GM21529 (cell line): ENCODE data around the gene KLHDC7A.

ENCODE experiments used
- ATAC-seq: cut with Tn5 transposase; IDR thresholded peaks from one replicate; pipeline ENCODE4 v1.9.1; 2021; ENCODE audit not compliant: unreplicated experiment

Gene KLHDC7A

DNA sequence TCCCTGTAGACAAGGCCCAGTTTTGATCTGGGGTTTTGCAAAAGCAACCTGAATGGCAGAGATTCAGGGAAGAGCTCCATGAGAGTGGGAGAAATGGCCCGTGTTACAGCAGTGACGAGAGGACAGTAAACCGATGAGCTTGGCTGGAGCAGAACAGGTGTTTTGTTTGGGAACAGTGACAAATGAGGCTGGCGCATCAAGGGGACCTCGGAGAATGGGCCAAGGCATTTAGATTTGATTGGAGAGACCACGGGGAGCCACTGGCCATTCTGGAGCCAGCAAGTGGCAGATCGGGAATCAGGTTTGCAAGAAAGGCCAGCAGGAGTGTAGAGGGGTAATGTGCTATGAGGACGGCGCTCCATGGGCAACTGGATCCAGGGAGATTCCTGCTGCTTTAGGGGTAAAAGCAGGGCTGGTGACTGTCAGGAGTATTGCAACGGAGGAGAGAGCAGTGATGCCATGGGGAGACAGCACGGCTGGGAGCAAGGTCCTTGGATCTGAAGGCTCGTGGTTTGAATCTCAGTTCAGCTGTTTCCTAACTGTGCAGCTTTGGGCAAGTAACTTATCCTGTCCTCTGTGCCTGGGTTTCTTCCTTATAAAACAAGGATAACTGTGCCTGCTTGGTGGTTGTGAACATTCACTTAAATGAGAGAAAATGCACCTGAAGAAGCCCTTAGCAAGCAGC lies 9.9 kb upstream of the KLHDC7A start:
- no peak for ATAC-seq

DNA sequence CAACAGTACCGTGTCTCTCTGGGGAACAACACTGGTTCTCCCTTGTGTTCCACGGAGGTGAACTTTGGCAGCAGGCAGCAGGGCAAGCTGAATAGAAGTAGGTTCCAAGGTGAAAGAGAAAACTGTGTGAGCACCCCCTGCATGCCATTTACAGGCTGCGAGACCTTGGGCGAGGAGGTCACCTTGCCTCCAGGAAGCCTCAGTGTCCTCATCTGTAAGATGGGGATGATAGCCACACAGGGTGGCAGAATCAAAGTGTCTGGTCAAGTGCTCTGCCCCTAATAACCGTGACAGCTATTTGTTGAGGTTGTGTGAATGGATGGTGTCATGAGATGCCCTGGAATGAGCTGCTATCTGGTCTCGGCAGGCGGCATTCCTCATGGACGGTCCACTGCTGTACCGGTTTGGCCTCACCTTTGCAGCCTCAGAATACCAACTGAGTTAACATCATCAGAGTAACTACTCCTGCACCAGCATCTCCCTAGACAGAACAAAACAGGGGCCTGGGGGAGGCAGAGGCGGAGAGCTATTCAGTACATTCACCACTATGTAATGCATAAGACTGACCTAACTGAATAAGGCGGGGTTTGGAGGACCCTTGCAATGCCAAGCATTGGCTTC lies 7.4 kb upstream of the KLHDC7A start:
- ATAC-seq: no peak

DNA sequence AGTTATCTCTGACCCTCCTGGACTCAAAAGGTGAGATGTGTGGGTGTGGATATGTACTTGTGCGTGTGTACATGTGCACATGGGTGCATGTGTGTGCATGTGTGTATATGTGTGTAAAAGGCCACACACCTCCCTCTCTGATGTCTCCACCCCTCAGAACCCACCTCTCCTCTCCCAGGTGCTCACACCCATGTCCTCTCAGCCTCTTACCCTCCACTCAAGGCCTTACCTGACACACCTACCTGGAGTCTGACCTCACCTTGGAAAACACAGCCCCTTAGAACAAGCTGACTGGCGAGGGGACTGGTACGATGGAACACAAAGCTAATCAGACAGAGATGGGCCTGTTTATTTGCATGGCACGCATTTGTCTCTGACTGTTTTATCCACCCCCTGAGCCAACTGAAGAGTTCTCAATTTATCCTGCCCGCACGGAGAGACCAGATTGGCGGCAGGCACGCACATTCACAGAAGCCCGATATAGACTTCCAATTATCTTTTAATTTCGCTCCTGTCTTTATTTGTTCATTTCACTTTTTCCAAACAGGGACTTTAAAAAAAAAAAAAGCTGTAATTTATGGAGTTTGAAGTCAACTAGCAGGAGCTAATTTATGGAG lies 6.1 kb upstream of the KLHDC7A start:
- no peak for ATAC-seq

DNA sequence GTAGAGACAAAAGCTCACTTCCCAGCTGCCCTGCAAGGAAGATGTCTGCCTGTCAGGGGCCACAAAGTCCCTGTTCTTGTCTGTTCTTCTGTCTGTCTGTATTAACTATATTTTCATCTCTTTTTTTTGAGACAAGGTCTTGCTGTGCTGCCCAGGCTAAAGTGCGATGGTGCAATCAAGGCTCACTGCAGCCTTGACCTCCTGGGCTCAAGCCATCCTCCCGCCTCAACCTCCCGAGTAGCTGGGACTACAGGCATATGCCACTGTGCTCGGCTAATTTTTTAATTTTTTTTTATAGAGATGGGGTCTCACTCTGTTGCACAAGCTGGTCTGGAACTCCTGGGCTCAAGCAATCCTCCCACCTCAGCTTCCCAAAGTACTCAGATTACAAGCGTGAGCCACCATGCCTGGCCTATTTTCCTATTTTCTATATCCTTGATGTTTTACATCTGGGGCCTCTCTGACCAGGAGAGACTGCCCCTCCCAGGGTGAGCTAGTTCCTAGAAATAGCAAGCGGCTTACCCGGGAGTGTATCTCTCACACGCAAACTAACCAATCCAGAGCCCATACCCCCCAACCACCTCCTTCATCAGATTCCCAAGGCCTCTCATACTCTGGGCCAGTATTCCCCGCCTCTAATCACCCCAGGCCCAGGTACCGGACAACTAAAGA lies 5.4 kb upstream of the KLHDC7A start:
- ATAC-seq: no peak

DNA sequence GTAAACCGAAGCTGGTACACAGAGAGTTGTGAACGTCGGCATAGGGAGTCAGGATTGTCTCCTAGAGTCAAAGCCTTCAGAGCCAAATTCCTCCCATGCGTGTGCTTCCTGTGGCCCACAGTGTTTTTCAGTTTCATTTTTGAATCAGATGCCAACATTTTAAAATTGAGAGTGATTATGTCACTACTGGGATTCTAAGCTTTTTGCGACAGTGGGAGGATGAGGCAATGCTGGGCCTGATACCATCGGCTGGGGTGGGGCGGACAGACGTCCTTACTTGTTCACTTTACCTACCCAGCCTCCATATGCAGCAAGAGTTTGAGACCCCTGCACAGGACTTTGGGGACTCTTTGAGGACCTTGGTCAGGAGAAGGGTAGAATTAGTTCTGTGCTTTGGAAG lies 1.3 kb upstream of the KLHDC7A start:
- ATAC-seq: no peak

DNA sequence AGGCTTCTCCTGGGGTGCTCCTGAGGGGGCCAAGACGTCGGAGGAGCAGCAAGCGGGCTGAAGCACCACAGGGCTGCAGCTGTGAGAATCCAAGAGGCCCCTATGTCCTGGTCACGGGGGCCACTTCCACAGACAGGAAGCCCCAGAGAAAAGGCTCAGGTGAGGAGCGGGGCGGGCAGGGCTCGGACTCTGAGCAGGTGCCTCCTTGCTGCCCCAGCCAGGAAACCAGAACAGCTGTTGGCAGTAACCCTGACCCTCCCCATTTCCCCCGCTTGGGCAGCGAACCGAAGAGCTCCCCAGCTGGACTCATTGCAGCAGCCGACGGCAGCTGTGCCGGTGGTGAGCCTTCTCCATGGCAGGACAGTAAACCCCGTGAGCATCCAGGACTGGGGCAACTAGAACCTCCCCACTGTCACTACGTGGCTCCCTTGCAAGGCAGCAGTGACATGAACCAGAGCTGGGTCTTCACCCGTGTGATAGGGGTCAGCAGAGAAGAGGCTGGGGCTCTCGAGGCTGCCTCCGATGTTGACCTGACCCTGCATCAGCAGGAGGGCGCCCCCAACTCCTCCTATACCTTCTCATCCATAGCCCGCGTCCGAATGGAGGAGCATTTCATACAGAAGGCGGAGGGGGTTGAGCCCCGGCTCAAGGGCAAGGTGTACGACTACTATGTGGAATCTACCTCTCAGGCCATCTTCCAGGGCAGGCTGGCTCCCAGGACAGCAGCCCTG lies 625 bp downstream of the KLHDC7A start:
- no peak for ATAC-seq

DNA sequence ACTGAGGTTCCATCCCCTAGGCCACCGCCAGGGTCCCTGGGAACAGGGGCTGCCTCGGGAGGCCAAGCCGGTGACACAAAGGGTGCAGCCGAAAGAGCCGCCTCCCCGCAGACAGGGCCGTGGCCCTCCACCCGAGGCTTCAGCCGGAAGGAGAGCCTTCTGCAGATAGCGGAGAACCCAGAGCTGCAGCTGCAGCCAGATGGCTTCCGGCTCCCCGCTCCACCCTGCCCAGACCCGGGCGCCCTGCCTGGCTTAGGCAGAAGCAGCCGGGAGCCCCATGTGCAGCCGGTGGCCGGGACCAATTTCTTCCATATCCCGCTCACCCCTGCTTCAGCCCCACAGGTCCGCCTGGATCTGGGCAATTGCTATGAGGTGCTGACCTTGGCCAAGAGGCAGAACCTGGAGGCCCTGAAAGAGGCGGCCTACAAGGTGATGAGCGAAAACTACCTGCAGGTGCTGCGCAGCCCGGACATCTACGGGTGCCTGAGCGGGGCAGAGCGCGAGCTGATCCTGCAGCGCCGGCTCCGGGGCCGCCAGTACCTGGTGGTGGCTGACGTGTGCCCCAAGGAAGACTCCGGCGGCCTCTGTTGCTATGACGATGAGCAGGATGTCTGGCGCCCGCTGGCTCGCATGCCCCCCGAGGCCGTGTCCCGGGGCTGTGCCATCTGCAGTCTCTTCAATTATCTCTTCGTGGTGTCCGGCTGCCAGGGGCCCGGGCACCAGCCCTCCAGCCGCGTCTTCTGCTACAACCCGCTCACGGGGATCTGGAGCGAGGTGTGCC lies 1.4 kb downstream of the KLHDC7A start:
- ATAC-seq: no peak

DNA sequence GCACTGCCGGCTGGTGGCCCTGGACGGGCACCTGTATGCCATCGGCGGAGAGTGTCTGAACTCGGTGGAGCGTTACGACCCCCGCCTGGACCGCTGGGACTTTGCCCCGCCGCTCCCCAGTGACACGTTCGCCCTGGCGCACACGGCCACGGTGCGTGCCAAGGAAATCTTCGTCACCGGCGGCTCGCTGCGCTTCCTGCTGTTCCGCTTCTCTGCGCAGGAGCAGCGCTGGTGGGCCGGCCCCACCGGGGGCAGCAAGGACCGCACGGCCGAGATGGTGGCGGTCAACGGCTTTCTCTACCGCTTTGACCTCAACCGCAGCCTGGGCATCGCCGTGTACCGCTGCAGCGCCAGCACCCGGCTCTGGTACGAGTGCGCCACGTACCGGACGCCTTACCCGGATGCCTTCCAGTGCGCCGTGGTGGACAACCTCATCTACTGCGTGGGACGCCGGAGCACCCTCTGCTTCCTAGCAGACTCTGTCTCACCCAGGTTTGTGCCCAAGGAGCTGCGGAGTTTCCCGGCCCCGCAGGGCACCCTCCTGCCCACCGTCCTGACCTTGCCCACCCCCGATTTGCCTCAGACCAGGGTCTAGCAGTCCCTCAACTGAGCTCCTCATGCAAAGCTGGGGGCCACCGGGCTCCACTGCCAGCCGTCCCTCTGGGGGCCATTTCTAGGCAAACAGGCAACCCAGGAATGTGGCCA lies 2.1 kb downstream of the KLHDC7A start:
- no peak for ATAC-seq

DNA sequence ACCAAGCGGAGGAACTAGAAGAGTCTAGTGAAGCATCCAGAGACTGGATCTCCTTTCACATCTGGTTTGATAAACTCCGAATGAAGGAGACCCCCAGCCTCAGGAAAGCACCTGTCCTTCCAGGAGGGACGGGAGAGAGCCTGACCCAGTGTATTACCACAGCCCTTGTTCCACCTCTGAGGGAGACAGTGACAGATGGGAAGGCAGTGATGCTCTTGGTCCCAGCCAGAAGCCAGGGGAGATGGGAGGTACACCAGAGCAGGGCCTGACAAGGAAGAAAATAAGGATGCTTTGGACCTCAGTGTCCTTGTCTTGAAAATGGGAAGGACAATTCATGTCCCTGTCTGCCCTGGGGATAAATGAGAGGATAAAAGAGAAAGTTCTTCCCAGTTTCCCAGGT lies 3.5 kb downstream of the KLHDC7A start:
- no peak for ATAC-seq

DNA sequence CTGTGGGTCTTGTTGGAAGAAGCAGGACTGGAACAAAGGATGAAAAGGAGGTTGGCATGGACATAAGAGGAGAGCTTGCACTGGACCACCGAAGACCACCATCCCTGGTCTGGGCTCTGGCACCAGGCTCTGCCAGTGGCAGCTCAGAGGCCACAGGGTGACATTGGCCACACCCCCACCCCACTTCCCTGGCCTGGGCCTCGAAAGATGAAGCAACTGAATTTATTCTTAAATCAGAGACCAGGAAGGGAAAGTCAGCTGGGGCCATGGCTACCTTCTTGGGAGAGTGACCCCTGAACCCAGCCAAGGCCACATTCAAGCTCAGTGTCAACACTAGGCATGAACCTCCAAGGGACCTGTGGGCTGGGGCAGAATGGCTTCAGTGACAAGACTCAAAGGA lies 4.0 kb downstream of the KLHDC7A start:
- no peak for ATAC-seq

DNA sequence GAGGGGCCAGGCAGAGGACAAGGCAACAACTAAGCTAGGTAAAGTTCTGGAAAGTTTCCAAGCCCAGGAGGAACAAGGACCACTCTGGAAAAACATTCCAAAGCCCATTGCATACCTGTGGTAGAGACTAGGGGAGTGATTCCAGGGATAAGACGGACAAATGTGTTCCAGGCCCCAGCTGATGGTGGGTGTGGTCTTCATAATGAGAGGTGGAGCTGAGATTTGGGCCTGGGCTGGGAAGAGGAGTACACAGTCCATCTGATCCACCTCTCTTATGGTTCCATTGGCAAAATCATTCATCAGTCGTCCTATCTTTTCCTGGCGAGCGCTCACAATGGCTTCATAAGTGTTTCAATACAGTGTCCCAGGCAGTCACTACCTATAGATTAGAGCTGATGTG lies 4.5 kb downstream of the KLHDC7A start:
- ATAC-seq: no peak

DNA sequence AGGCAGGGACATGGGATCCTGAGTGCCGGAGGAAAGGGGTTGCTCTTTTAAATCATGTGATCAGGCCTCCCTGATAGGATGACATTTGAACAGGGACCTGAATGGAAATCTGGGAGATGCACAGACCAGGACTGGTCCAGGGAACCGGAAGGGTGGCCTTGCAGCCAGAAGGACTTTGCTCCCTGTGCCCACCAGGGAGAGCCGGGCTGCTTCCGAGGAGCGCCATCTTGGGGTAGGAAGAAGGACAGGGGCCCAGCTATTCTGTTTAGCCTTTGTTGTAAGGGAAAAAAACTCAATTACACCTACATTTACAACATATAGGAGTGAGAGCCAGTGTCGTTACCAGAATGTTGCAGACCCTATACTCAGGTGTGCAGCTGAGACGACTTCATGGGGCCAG lies 5.5 kb downstream of the KLHDC7A start:
- ATAC-seq: no peak

DNA sequence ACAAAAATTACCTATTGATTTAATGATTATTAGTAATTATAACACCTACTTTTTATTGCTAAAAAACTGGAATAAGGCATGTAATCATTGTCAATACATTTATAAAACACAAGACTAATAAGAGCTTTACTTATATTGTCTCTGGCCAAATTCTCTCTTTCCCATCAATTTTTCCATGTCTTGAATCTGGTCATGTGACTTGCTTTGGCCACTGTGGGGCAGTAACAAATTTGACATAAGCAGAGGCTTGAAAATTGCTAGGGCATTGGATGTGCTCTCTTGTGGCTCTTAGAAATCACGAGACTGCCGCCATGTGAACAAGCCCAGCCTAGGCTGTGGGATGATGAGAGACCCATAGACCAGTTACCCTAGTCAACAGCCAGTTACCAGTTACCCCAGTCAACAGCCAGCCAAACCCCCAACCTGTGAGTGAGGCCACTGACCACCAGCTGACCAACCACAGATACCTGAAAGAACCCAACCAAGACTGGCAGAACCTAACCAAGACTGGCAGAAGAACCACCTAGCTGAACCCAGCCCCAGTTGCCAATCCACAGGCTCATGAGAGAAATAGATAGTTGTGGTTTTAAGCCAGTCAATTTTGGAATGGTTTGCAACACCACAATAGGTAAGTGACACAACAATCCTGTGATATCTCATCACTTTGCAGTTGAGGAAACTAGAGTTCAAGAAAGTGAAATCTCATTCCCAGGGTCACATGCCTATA lies 8.8 kb downstream of the KLHDC7A start:
- no peak for ATAC-seq

DNA sequence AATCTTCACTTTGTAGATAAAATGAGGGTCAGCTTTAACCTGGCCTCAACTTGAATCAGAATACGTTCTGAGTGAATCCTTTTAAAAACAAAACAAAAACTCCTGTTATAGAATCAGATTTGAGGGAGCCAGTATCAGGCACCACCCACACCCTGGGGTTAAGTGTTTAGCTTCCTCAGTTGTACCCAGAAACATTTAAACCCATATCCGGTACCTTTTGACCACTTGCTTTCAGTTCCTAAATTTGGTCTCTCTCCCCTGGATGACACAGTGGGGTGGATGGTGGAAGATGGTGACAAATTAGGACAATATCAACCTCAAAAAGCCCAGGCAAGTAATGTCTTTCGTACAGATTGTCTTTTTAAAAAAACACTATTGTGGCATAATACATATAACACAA lies 10.4 kb downstream of the KLHDC7A start:
- no peak for ATAC-seq

DNA sequence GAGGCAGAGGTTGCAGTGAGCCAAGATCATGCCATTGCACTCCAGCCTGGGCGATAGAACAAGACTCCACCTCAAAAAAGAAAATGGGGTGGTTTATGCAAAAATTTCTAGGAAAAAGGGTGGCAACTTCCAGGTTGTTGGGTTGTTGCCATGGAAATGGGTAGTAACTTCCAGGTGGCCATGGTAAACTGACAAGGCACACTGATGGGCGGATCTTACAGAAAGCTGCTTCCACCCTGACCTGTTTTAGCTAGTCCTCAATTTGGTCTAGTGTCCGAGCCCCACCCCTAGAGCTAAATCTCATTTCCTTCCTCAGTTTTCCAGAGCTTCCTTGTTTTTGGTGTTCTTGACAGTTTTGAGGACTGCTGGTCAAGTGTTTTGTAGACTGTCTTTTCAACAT lies 13.6 kb downstream of the KLHDC7A start:
- ATAC-seq: no peak

DNA sequence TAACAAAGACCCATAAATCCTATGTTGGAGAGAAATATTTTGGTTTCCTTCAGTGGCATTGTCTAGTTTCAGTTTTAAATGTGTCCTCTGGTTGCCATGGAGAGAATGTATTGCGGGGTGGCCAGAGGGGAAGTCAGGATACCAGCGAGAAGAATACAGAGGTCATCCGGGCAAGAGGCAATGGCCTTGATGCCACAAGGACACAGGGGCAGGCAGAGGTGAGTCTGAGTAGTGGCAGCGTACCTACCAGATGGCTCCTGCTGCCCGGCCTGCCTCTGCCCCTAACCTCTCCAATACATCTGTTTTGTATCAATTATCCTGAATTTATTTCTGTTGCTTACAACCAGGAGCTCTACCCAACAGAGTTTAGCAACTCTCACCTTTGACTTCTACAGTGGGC lies 14.9 kb downstream of the KLHDC7A start:
- ATAC-seq: no peak

DNA sequence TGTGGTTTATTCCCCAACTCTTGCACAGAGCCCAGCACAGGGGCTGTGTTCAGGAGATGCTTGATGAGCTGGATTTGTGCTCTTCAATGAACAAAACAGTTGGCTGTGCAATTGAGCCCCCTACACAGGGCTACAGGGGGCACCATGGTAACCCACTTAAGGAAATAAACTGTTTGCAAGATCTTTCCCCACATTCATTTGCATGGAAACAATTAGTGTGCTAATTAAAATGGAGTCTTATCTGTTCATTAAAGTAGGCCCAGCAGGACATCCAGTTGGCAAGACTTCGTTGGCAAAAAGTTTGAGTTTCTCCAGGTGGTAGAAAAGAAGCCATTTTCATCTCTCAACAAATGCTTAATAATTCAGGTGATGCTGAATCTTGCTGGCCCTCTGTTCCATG lies 15.3 kb downstream of the KLHDC7A start:
- no peak for ATAC-seq

DNA sequence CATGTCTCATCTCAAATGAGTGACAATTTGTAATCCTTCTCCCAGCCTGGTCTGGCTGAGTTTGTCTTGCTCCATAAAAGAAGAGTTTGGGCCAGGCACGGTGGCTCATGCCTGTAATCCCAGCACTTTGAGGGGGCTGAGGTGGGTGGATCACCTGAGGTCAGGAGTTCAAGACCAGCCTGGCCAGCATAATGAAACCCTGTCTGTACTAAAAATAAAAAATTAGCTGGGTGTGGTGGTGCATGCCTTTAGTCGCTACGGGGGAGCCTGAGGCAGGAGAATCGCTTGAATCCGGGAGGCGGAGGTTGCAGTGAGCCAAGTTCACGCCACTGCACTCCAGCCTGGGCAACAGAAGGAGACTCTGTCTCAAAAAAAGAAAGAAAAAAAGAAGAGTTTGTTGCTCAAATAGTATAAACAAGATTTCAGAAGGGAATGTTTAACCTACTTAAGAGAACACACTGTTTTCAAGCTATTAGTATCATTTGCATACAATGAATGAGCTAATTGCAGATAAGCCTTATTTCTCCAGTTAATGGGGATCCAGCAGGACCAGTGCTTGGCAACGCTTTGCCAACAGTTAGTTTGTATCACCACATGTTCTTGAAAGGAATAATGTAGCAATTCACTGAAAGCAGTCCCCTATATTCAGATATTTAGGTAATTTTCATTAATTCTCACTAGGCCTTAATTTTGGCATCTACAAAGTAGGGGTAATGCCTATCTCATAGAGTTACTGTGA lies 15.9 kb downstream of the KLHDC7A start:
- ATAC-seq: no peak

DNA sequence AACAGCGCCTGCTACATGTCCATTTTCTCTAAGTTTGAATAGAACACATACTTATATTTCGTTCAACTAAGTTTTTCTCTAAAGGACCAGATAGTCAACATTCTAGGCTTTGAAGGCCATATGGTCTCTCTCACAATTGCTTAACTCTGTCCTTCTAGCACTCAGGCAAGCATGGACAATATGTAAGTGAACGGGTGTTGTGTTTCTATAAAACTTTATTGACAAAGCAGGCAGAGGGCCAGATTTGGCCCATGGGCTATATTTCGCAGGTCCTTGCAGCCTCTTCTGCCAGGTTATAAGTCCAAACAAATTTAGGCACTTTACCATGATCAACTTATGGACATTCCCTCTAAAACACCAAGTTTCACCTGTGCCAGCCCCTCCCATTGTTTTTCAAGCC lies 21.1 kb downstream of the KLHDC7A start:
- no peak for ATAC-seq
